WTC11 (cell line): ENCODE data around the gene NPY1R. TPM values are rescaled to one million over a fixed set of nuclear protein-coding genes. Genes with fewer than 3 reads are reported as not detected.

ENCODE experiments used
- ATAC-seq: fragments of 200-7000 bp; cut with Tn5 transposase; 2 replicates; pipeline ENCODE4 v1.10.0; 2021; ENCODE audit warnings: mild to moderate bottlenecking, moderate library complexity
- CTCF ChIA-PET: fragments of 300-600 bp; sonication (Branson Sonifier 250); formaldehyde crosslinking; loops from one replicate; lab custom pipeline; 2021; ENCODE audit warnings: antibody characterized with exemption; lab: Charles Lee
- POLR2A ChIA-PET: fragments of 350-600 bp; sonication (Branson Sonifier 250); formaldehyde crosslinking; loops from one replicate; lab custom pipeline; 2021; ENCODE audit warnings: antibody characterized with exemption; lab: Charles Lee
- DNase-seq: peaks from one replicate; pipeline ENCODE4 v3.0.0; 2021; ENCODE audit warnings: low spot score
- H3K27ac Mint-ChIP-seq: 2 replicates; pipeline ENCODE4 v1.8.0; 2021; ENCODE audit warnings: mixed read lengths
- H3K27me3 Mint-ChIP-seq: 2 replicates; pipeline ENCODE4 v1.8.0; 2021; ENCODE audit warnings: low read depth, mild to moderate bottlenecking, moderate library complexity, mixed read lengths
- H3K36me3 Mint-ChIP-seq: 2 replicates; pipeline ENCODE4 v1.8.0; 2021; ENCODE audit warnings: mixed read lengths
- H3K4me1 Mint-ChIP-seq: 2 replicates; pipeline ENCODE4 v1.8.0; 2022; ENCODE audit warnings: mixed read lengths
- H3K4me3 Mint-ChIP-seq: 2 replicates; pipeline ENCODE4 v1.8.0; 2021; ENCODE audit warnings: mild to moderate bottlenecking, moderate library complexity, mixed read lengths
- H3K9me3 Mint-ChIP-seq: 2 replicates; pipeline ENCODE4 v1.8.0; 2021; ENCODE audit warnings: mixed read lengths
- AFF4 ChIP-seq: sonication (generic); formaldehyde crosslinking; IDR thresholded peaks from 2 replicates; pipeline ENCODE4 v1.8.1; 2023; ENCODE audit warnings: mild to moderate bottlenecking, missing genetic modification reagents, borderline replicate concordance
- ATF1 ChIP-seq: sonication (generic); formaldehyde crosslinking; IDR thresholded peaks from 2 replicates; pipeline ENCODE4 v1.8.1; 2023; ENCODE audit warnings: mild to moderate bottlenecking, moderate library complexity, missing genetic modification reagents
- ATF2 ChIP-seq: sonication (generic); formaldehyde crosslinking; IDR thresholded peaks from 2 replicates; pipeline ENCODE4 v1.8.1; 2022; ENCODE audit warnings: low read depth, missing genetic modification reagents, borderline replicate concordance
- CTCF ChIP-seq: fragments of 200-600 bp; IDR thresholded peaks from 2 replicates; pipeline ENCODE4 v1.8.0; 2022; ENCODE audit warnings: antibody characterized with exemption
- EMX1 ChIP-seq: fragments of 250-450 bp; sonication (Bioruptor Pico); IDR thresholded peaks from 2 replicates; pipeline ENCODE4 v1.8.0; 2021; ENCODE audit warnings: mild to moderate bottlenecking
- FOXP1 ChIP-seq: sonication (generic); formaldehyde crosslinking; IDR thresholded peaks from 2 replicates; pipeline ENCODE4 v1.8.0; 2022; ENCODE audit warnings: missing genetic modification reagents, mild to moderate bottlenecking, moderate library complexity, borderline replicate concordance
- JUN ChIP-seq: sonication (generic); formaldehyde crosslinking; IDR thresholded peaks from 2 replicates; pipeline ENCODE4 v1.8.0; 2023; ENCODE audit warnings: mild to moderate bottlenecking, missing genetic modification reagents
- MXD4 ChIP-seq: fragments of 250-450 bp; sonication (Bioruptor Pico); IDR thresholded peaks from 2 replicates; pipeline ENCODE4 v1.8.0; 2021; ENCODE audit warnings: mild to moderate bottlenecking, moderate library complexity, borderline replicate concordance
- MYBL2 ChIP-seq: sonication (generic); formaldehyde crosslinking; IDR thresholded peaks from 2 replicates; pipeline ENCODE4 v1.8.1; 2023; ENCODE audit warnings: mild to moderate bottlenecking, moderate library complexity, missing genetic modification reagents
- NFYB ChIP-seq: sonication (generic); formaldehyde crosslinking; conservative IDR thresholded peaks from 2 replicates; pipeline ENCODE4 v1.8.0; 2022; ENCODE audit warnings: low read depth, missing genetic modification reagents
- PREB ChIP-seq: sonication (generic); formaldehyde crosslinking; IDR thresholded peaks from 2 replicates; pipeline ENCODE4 v1.8.1; 2022; ENCODE audit warnings: mild to moderate bottlenecking, missing genetic modification reagents, moderate library complexity, borderline replicate concordance
- SOX15 ChIP-seq: fragments of 250-450 bp; sonication (Bioruptor Pico); IDR thresholded peaks from 2 replicates; pipeline ENCODE4 v1.9.0; 2021; ENCODE audit warnings: mild to moderate bottlenecking
- ZNF423 ChIP-seq: fragments of 250-450 bp; sonication (Bioruptor Pico); IDR thresholded peaks from 2 replicates; pipeline ENCODE4 v2.1.2; 2022; ENCODE audit warnings: mild to moderate bottlenecking, moderate library complexity
- total RNA-seq: library from RNA; stranded (reverse); gene quantifications from 3 replicates; pipeline ENCODE4 v1.2.3, GENCODE V29; 2021

The NPY1R gene
- total RNA-seq, 1 experiment from 2014 or later, result 18.0 TPM

GRCh38 chr4:163356104-163356503, 23.7 kb upstream of the NPY1R start:
- Mint-ChIP-seq H3K27ac (no peak overlapping the region), H3K27me3 (no peaks in the 10 kb centered on the region), H3K36me3 (peaks cover 3% of the 10 kb centered on the region), H3K4me3 (no peak overlapping the region), H3K9me3 (no peaks in the 10 kb centered on the region), H3K4me1 (0 out of 2 replicates have a peak, but pooled peaks cover 5% of the 10 kb centered on the region)
- ChIA-PET CTCF (interaction anchor here (0.6 to 1.3 kb wide), 14 partner anchors 9 to 314 kb away, joined by 3 to 6 read pairs (median 3); partner anchors contain the start of gene NPY1R), POLR2A (no interaction called here)
- ATAC-seq (no peak), DNase-seq (no peak)
- TF ChIP-seq JUN (CRISPR knock-in tag) (no peak), MXD4 (CRISPR knock-in tag) (no peak), SOX15 (CRISPR knock-in tag) (no peak), CTCF (0 out of 2 replicates have a peak, but pooled peaks have one; percentile 14), ATF2 (CRISPR knock-in tag) (no peak), EMX1 (no peak), MYBL2 (CRISPR knock-in tag) (no peak), PREB (CRISPR knock-in tag) (no peak)

GRCh38 chr4:163353054-163353453, 20.7 kb upstream of the NPY1R start:
- CTCF ChIA-PET, result no interaction called here
- no peaks in the 10 kb centered on the region for H3K27me3 Mint-ChIP-seq
- peaks cover 22% of the 10 kb centered on the region for H3K36me3 Mint-ChIP-seq
- H3K9me3 Mint-ChIP-seq, result no peaks in the 10 kb centered on the region
- H3K4me3 Mint-ChIP-seq, result no peak overlapping the region
- H3K4me1 Mint-ChIP-seq, result 0 out of 2 replicates have a peak, but pooled peaks cover 5% of the 10 kb centered on the region
- H3K27ac Mint-ChIP-seq, result no peak overlapping the region
- POLR2A ChIA-PET, result no interaction called here
- TF ChIP-seq PREB (CRISPR knock-in tag) (no peak), ZNF423 (no peak), FOXP1 (CRISPR knock-in tag) (no peak), AFF4 (CRISPR knock-in tag) (no peak), ATF1 (CRISPR knock-in tag) (no peak)
- ATAC-seq, result no peak
- DNase-seq, result no peak

- DNase-seq, result no peak
- ATAC-seq, result no peak
- H3K9me3 Mint-ChIP-seq, result no peaks in the 10 kb centered on the region
- H3K4me3 Mint-ChIP-seq, result no peak overlapping the region
- H3K4me1 Mint-ChIP-seq, result peaks cover 8% of the 10 kb centered on the region; the same call in 1 of the 2 replicates
- H3K27me3 Mint-ChIP-seq, result no peaks in the 10 kb centered on the region
- no peak for TF ChIP-seq NFYB (CRISPR knock-in tag)
- TF ChIP-seq, all 79 proteins: peak for 0
- CTCF ChIA-PET, result no interaction called here
- Mint-ChIP-seq H3K27ac (no peak overlapping the region), H3K36me3 (peaks cover 28% of the 10 kb centered on the region)
- POLR2A ChIA-PET, result no interaction called here
Measured at GRCh38 chr4:163350672-163351071, 18.3 kb upstream of the NPY1R start.
